ENCODE results near the gene CDV3.

CDV3 gene

DNA sequence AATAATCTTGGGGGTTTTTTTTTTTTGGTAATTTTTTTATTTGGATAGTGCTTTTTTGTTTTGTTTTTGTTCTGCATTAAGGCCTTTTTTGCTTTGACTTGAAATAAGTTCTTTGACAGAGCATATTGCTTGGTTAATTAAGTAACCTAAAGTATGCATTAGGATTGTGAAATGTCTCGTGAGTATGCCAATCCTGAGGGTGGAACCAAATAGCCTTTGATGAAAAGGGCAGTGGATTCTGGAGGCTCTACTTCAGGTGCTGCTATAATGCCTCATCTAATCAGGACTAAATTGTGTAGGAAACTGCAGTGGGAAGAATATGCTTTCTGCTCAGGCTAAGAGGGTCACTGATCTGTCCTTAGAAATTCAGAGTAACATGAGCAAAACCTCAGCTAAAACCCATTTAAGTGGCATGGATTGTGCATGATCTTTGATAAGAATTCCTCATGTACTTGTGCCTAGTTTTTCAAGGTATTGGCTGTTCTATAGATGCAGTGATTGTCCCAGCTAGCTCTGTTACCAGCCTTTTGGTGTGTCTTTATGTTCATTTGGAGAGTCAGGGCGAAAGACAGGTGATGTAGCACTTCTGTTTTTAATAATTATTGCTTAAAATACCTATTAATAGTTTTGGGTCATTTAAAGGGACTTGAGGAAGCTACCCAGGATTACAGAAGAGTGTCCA lies 15.4 kb downstream of the CDV3 start:
- no peak for DNase-seq (ENCODE audit: low spot score)
- TF ChIP-seq, protein P1, sequence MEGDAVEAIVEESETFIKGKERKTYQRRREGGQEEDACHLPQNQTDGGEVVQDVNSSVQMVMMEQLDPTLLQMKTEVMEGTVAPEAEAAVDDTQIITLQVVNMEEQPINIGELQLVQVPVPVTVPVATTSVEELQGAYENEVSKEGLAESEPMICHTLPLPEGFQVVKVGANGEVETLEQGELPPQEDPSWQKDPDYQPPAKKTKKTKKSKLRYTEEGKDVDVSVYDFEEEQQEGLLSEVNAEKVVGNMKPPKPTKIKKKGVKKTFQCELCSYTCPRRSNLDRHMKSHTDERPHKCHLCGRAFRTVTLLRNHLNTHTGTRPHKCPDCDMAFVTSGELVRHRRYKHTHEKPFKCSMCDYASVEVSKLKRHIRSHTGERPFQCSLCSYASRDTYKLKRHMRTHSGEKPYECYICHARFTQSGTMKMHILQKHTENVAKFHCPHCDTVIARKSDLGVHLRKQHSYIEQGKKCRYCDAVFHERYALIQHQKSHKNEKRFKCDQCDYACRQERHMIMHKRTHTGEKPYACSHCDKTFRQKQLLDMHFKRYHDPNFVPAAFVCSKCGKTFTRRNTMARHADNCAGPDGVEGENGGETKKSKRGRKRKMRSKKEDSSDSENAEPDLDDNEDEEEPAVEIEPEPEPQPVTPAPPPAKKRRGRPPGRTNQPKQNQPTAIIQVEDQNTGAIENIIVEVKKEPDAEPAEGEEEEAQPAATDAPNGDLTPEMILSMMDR (IDR thresholded peaks at IDR 0.05; ENCODE audit: extremely low read depth, insufficient read depth, missing control alignments) = no peak
- in situ Hi-C loops (cut with MboI; ENCODE audit: low pct_unique_long_range_greater_than_20kb, low sequenced_read_pairs, unreplicated experiment) = no loop called here

DNA sequence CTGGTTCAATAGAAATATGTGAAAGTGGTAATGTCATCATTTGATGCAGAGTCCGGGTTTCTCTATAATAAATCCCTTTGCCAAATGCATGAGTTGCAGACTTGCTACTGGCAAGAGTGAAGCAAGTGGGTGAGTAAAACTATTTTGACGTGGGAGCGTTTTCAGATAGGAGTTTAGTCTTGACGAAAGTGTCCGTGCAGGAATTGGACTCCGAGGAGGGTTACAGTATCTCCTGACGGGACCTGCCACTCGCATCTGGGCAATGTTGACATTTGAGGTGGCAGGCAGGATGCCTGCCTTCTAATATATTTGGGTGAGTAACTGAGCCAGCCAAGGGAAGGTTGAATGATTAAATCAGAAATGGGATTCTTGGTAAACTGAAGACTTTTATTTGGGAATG lies 16.0 kb downstream of the CDV3 start:
- in situ Hi-C loops (cut with MboI; ENCODE audit: low pct_unique_long_range_greater_than_20kb, low sequenced_read_pairs, unreplicated experiment) = no loop called here

DNA sequence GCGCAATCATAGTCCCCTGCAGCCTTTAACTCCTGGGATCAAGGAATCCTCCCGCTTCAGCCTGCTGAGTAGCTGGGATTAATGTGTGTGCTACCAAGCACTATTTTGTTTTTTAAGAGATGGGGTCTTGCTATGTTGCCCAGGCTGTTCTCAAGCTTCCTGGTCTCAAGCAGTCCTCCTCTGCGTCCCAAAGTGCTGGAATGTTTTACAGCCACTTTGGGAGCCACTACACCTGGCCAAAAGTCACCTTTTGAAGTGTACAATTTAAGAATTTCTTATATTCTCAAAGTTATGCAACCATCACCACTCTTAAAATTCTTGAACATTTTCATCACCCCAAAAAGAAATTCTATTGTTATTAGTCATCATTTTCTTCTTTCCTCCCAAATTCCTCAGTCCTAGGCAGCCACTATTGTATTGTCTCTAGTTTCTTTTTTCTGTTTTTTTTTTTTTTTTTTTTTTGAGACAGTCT lies 17.8 kb downstream of the CDV3 start:
- in situ Hi-C loops (cut with MboI; ENCODE audit: low pct_unique_long_range_greater_than_20kb, low sequenced_read_pairs, unreplicated experiment) = no loop called here
- DNase-seq (ENCODE audit: low spot score) = no peak
- TF ChIP-seq, protein P1 (IDR thresholded peaks at IDR 0.05; ENCODE audit: extremely low read depth, insufficient read depth, missing control alignments) = no peak

More for the DNA sequence above, 16.0 kb downstream of the CDV3 start:
- TF ChIP-seq, protein P1 (IDR thresholded peaks at IDR 0.05; ENCODE audit: extremely low read depth, insufficient read depth, missing control alignments) = no peak
- DNase-seq (ENCODE audit: low spot score) = no peak

DNA sequence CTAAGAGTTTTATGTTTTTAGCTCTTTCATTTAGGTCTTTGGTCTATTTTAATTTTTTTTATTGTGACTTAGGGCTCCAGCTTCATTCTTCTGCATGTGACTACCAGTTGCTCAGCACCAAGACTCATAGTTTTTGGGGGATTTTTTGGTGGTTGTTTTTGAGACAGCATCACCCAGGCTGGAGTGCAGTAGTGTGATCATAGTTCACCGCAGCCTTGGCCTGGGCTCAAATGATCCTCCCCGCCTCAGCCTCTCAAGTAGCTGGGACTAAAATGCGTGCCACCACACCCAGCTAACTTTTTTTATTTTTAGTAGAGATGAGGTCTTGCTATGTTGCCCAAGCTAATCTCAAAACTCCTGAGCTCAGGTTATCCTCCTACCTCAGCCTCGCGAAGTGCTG lies 19.4 kb downstream of the CDV3 start:
- in situ Hi-C loops (cut with MboI; ENCODE audit: low pct_unique_long_range_greater_than_20kb, low sequenced_read_pairs, unreplicated experiment) = no loop called here
- TF ChIP-seq, protein P1 (IDR thresholded peaks at IDR 0.05; ENCODE audit: extremely low read depth, insufficient read depth, missing control alignments) = no peak
- no peak for DNase-seq (ENCODE audit: low spot score)

DNA sequence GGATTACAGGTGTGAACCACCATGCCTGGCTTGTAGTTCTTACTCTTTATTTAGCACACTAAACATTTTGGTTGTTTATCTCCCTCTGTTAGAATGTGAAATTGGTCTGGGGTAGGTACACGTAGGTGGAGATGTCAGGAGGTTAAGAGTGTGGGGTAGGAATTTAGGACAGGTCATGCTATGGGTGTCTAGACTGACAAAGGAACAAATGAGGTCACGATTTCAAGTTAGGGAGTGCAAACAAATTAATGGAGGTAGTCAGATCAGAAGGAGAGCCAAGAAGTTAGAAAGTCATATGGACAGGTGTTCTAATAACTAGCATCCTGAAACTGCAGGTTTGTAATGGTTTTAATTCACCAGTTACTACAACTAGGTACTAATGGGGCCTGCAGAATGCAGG lies 19.8 kb downstream of the CDV3 start:
- TF ChIP-seq, protein P1 (IDR thresholded peaks at IDR 0.05; ENCODE audit: extremely low read depth, insufficient read depth, missing control alignments) = no peak
- in situ Hi-C loops (cut with MboI; ENCODE audit: low pct_unique_long_range_greater_than_20kb, low sequenced_read_pairs, unreplicated experiment) = no loop called here
- no peak for DNase-seq (ENCODE audit: low spot score)

DNA sequence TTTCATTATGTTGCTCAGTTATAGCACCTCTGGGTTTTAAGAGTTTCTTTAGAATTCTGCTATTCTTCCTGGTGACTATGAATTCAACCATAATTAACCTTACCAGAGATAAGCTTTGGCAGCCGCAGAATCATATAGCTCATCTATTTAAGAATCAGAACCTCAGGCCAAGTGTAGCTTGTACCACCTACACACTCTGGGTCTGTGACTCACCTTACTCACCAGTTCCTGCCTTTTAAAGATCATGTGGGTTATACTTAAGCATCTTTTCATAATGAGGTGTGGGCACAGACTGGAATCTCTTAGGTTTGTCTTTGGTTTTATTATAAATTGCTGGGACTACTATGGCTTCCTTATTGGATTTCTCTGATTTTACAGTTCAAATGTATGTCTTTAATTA lies 21.9 kb downstream of the CDV3 start:
- TF ChIP-seq, protein P1 (IDR thresholded peaks at IDR 0.05; ENCODE audit: extremely low read depth, insufficient read depth, missing control alignments) = no peak
- in situ Hi-C loops (cut with MboI; ENCODE audit: low pct_unique_long_range_greater_than_20kb, low sequenced_read_pairs, unreplicated experiment) = no loop called here
- no peak for DNase-seq (ENCODE audit: low spot score)

Measured in GM13977 (cell line).